ENCODE measurements around the gene RGL3. TPM values are rescaled to one million over a fixed set of nuclear protein-coding genes. Genes with fewer than 3 reads are reported as not detected.
"Not testable (repeated sequence)": the region's sequence is repeated elsewhere in the genome, so short reads cannot be mapped to it uniquely, and the experiment has no call there.

The RGL3 gene
- total RNA-seq, 1 experiment from 2014 or later: 4.2 TPM

GRCh38 chr19:11383706-11384048, 35.4 kb downstream of the RGL3 start:
- DNase-seq (ENCODE audit: low read depth): no peak

DNA sequence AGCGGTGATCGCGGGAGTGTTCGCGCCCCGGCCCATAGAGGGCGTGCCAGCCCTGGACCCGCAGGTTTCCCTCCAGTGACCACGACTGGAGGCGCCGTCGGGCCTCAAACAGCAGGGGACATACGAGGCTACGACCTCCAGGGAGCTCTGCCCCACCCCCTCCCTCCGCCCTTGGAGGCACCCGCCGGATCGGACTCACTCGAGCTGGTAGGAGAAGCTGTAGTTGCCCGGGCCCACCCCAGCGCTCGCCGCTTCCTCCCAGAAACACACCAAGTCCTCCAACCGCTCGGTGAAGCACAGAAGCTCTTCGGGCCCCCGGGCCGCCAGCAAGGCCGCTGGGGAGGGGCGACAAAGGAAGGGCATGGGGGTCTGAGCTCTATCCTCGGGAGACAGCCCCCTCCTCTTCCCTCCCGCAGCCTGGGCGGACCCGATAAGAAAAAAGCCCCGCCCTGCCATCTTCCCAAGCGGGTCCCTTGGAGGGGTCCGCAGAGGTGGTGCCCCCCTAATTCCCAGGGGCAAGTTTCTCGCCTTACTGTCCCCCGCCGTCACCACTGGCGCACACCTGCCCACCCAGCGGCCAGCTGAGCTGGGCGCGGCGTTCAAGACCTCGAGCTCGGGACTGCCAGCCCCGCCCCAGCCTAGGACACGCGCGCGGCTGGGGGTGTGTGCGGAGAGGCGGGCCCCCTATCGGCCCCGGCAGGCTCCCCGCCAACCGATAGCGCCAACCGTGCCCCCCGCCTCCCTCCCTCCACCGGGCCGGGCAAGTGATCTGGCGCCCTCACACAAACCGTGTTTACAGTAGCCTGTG, 36.0 kb downstream of the RGL3 start:
- DNase-seq (ENCODE audit: low read depth): peak; percentile 42

GRCh38 chr19:11380653-11381537, 38.2 kb downstream of the RGL3 start:
- DNase-seq (ENCODE audit: low read depth): peak; percentile 97

GRCh38 chr19:11379857-11380350, 39.2 kb downstream of the RGL3 start:
- no peak for DNase-seq (ENCODE audit: low read depth)

DNA sequence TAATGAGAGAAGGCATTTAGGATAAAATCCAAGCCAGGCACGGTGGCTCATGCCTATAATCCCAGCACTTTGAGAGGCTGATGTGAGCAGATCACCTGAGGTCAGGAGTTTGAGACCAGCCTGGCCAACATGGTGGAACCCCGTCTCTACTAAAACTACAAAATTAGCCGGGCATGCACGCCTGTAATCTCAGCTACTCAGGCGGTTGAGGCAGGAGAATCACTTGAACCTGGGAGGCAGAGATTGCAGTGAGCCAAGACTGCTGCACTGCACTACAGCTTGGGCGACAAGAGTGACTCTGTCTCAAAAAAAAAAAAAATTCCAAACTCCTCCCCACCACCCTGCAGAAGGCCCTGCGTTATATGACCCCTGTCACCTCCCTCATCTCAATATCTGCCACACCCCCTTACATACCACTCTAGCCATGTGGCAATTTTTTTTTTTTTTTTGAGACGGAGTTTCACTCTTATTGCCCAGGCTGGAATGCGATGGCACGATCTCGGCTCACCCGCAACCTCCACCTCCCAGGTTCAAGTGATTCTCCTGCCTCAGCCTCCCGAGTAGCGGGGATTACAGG, 39.8 kb downstream of the RGL3 start:
- not testable (repeated sequence) for DNase-seq (ENCODE audit: low read depth)

DNA sequence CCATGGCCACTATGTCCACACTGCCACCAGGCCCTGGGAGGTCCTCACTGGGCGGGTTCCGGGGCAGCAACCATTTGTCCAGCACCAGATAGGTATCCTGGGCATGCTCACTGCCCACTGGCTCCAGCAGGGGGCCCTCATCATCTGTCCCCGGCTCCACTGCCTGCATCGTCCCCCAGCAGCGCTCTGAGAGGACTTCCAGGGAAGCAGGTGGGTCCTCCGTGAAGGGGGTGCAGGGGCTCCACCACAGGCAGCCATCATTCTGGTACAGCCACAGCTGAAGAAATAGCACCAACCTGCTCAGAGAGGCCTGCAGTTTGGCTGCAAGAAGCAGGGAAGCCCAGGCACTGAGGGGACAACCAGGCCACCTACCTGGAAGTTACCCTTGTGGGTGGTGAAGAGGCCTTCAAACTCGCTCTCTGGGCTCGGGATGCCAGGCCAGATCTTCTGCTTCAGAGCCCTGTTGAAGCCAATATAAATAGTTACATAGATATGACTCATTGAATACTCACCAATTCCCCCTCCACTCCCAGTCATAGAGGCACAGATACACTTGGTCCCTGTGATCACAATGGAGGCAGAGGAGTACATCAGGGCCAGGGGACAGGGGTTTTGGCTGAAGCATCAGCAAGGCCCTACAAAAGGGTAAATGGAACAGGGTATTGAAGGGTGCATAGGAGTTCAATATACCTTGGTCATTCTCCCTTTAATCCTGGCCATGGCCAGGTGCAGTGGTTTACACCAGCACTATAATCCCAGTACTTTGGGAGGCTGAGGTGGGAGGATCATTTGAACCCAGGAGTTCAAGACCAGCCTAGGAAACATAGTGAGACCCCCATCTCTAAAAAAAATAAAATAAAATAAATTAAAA, 40.6 kb downstream of the RGL3 start:
- DNase-seq (ENCODE audit: low read depth): peak; percentile 83

- peak; percentile 81 for DNase-seq (ENCODE audit: low read depth)
These were observed 41.4 kb downstream of the RGL3 start for GRCh38 chr19:11377756-11378155.

DNA sequence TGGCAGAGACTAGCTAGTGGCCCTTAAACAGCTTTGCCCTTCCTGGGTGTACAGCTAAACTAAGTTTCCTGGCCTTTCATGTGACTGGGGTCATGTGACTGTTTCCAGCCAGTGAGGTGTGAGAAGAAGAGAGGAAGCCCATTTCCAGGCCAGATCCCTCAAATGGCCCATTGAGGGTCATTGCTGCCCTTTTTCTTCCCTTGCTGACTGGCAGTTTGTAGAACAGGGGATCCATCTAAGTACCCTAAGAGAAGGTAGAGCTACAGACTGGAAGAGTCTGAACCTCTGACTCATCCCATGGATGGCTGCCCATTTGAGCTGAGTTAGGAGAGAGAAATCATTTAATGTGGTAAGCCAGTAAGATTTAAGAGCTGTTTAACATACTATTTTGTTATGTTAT, 41.9 kb downstream of the RGL3 start:
- DNase-seq (ENCODE audit: low read depth): peak; percentile 89

DNA sequence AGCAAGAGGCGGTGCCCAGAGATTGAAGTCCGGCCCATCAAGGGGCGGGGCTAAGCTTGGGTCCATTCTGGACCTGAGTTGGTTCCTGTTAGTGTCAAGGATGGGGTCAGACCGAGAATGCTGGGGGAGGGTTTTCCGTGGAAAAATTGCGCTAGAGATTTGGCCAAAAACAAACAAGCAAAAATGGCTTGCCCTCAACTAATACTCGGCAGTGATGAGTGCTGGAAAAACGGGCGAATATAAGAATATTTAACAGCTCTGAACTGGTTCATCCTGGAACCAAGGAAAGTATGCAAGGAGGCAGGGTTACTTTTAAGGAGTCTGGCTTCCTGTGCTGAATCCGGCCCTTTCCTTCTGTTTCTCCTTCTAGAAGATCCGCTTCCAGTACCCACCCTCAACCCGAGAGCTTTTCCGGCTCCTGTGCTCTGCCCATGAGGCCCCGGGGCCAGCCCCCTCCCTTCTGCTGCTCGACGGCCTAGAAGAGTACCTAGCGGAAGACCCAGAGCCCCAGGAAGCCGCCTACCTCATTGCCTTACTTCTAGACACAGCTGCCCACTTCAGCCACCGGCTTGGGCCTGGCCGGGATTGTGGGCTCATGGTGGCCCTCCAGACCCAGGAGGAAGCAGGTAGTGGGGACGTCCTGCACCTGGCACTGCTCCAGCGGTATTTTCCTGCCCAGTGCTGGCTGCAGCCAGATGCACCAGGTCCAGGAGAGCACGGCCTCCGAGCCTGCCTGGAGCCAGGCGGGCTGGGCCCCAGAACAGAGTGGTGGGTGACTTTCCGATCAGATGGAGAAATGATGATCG, 43.8 kb downstream of the RGL3 start:
- no peak for DNase-seq (ENCODE audit: low read depth)

GRCh38 chr19:11374433-11375142, 44.5 kb downstream of the RGL3 start, which contains the start of gene SWSAP1:
TSS of gene SWSAP1 (plus strand) at chr19:11374666. CDS start at chr19:11374681, 15 bp downstream.
- peak; percentile 99 for DNase-seq (ENCODE audit: low read depth)

DNA sequence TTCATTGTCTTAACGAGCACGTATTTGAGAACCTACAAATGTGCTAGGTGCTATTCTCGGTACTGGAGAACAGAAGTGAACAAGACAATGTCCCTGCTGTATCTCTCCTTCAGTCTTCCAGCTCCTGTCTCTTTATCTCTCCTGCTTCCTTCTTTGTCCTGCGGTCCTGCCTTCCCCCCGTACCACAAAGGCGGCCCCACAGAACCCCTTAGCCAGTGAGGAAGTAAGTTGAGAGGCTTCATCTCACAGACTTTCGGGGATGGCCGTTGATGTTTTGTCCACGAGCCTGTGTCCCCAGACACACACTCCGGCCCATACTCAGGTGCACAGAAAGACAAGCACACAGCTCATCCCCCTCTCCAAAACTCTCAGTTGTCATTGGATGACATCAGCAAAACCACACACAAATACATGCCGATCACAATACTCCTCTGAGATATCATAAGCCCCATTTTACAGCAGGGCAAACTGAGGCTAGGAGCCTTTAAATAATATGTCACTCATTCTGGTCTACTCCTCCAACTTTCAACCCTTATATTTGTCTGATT, 45.2 kb downstream of the RGL3 start:
- DNase-seq (ENCODE audit: low read depth): no peak

- DNase-seq (ENCODE audit: low read depth): peak; percentile 43
These were observed 45.8 kb downstream of the RGL3 start for GRCh38 chr19:11373166-11373884.

DNA sequence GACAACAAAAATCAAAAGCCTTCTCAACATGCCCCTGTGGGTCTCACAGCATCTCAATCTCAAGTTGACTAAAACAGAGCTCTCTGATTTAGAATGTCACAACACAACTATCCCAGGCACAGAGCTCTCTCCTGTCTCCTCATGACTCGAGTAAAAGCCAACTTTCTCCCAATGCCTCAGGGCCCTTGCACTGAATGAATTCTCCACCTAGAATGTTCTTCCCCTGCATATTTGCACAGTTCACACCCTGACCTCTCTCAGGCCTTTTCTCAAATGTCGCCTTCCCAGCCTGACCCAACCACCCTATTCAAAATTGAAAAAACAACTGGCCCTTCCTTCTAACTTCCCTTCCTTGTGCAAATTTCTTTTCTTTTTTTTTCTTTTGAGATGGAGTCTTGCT, 48.4 kb downstream of the RGL3 start:
- no peak for DNase-seq (ENCODE audit: low read depth)

DNA sequence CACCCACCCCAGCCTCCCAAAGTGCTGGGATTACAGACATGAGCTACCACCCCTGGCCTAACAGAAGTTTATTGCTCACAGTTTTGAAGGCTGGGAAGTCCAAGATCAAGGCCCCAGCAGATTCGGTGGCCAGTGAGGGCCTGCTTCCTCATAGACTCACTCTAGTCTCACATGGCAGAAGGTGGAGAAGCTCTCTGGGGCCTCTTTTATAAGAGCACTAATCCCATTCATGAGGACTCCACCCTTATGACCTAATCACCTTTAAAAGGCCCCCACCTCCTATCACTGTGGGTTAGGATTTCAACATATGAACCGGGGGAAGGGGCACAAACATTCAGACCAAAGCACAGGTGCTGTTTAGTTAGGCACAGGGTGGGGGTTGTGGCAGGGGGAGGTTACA, 51.6 kb downstream of the RGL3 start:
- no peak for DNase-seq (ENCODE audit: low read depth)

DNA sequence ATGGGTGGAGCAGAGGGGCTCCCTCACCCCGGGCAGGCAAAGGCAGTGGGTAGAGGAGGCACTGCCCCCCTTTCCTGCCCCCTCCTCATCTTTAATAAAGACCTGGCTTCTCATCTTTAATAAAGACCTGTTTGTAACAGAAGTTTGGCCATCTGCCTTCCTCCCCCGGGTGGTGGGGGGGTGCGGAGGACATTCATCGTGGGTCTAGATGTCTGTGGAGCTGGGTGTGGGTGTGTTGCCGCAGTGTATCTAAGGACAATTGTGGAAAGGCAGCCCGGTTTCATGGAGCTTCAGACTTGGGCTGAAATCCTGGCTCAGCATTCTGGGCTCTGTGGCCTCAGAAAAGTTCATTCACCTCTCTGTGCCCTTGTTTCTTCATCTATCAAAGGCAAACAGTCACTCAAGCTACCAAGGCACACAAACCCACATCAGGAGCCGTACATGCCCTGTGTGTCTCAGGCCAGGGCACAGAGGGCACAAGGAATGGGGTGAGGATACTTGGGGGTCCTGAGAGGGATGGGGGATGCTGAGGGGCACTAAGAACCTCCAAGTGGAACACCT, 53.5 kb downstream of the RGL3 start:
- DNase-seq (ENCODE audit: low read depth): no peak

GRCh38 chr19:11364935-11365334, 54.2 kb downstream of the RGL3 start:
- DNase-seq (ENCODE audit: low read depth): no peak

GRCh38 chr19:11364296-11364904, 54.7 kb downstream of the RGL3 start:
- no peak for DNase-seq (ENCODE audit: low read depth)

GRCh38 chr19:11363881-11364280, 55.2 kb downstream of the RGL3 start:
- DNase-seq (ENCODE audit: low read depth): no peak

Measured in RPMI7951 (cell line).